Right lung (tissue), 10 donors: ENCODE measurements around the gene AQP6. TPM values are rescaled to one million over a fixed set of nuclear protein-coding genes. Genes with fewer than 3 reads are reported as not detected.

ENCODE experiments used
- DNase-seq, 2 donors: peaks; one replicate each; pipeline ENCODE4 v3.0.0-alpha.2; 2013
- long read RNA-seq, 8 donors: transcript quantifications; one replicate each; lab custom pipeline, GENCODE V29; 2026
- polyA plus RNA-seq, 5 donors: library from polyadenylated mRNA; unstranded; fragments of 120-200 nt; gene quantifications; one replicate each; pipeline versions ENCODE4 v1.2.1 to v1.2.3, GENCODE V29; 2013; ENCODE audit warnings: inconsistent platforms in 1 of 5, low replicate concordance in 1 of 5; ENCODE audit not compliant: insufficient read length in 5 of 5, insufficient read depth in 1 of 5

The AQP6 gene, protein sequence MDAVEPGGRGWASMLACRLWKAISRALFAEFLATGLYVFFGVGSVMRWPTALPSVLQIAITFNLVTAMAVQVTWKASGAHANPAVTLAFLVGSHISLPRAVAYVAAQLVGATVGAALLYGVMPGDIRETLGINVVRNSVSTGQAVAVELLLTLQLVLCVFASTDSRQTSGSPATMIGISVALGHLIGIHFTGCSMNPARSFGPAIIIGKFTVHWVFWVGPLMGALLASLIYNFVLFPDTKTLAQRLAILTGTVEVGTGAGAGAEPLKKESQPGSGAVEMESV
- under 1 TPM; 0.22 to 0.45 (median 0.29) TPM for polyA plus RNA-seq
- long read RNA-seq, donor 1, result 0 reads
- long read RNA-seq, donor 2, result 0 reads
- long read RNA-seq, donor 3, result 0 reads
- long read RNA-seq, donor 4, result 0 reads
- long read RNA-seq, donor 5, result 0 reads
- long read RNA-seq, donor 6, result 0 reads
- long read RNA-seq, donor 7, partial matches to known transcripts, result 5 of 11 reads
- long read RNA-seq, donor 7, other reads (novel, unspliced or antisense), result 6 of 11 reads
- long read RNA-seq, donor 8, result 0 reads

DNA sequence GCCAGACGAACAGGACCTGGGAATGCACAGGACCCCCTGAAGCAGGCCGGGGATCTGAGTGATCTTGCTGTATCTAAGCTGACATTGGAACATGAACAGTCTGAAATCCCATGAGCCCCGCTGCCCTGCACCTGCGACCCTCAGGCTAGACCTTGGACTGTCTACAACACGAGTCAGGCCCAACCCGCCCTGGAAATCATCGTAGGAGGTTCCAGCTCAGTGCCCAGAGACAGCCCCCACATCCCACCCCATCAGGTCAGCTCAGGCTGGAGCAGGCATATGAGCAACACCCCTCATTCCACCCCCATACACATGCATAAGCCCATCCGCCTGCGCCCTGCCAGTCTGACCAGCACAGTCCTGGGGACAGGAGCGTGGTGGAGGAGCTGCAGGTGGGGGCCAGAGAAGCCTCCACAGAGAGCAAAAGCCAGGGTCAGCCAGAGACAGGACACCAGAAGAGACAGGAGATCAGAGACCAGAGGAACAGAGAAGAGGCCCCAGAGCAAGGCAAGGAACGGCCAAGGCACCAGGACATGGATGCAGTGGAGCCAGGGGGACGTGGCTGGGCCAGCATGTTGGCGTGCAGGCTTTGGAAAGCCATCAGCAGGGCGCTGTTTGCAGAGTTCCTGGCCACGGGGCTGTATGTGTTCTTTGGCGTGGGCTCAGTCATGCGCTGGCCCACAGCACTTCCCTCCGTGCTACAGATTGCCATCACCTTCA lies at the start of gene AQP6:
AQP6 (plus strand) TSS at position 307 of the 720 bp plus-strand sequence; CDS start at position 534, 227 bp downstream.
- no peak for DNase-seq

DNA sequence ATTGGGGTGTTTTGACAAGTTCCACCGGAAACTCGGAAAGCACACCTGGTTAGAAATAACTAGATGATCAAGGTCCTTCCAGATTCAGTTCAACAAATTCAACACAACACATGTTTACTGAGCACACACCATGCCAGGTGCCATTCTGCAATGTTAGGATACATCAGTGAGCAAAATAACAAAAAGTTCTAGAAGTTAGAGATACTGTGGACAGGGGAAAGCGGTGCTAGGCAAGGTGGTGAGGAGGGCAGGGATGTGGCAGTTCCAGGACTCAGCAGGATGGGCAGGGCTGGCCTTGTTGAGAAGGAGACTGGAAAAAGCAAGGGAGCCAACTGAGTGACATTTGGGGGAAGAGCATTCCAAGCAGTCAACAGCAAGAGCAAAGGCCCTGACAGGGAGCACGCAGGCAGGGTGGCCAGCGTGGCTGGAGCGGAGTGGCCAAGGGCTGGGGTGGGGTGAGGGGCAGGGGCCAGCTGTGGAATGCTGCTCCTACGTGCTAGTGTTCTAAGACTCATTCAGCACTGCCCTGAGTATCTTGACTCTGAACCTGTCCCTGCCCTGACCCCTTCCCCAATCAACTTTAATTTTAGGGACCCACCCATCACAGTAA lies 49.6 kb upstream of the AQP6 start:
- DNase-seq, result no peak

DNA sequence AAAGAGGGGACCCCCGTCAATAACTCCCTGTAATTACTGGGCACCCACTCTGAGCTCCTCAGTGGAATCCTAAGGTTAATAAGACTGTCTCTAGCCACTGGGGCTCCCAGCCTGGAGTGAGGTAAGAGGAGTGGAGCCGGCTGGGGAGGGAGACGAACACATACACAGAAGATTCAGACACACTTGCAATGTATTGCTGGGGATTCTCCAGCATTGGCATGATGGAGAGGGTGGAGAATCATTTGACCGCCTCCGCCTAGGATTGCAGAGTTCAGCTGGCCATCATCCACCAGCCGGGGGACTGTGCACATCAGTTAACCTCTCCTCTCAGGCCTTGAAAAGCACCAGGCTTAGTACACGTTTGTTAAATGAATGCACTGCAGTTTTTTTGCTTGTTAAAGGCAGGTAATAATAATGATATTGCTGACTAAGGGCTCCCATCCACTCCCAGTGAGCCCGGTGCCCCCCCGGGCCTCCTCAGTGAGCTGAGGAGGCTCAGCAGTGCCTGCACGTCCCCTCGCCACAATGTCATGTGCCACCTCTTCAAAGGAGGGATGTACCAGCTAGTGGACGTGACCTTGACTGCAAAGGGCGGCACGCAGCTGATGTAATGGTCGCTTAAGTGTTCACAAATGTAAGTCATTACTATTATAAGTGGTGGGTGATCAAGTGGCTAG lies 48.7 kb upstream of the AQP6 start:
- no peak for DNase-seq

DNA sequence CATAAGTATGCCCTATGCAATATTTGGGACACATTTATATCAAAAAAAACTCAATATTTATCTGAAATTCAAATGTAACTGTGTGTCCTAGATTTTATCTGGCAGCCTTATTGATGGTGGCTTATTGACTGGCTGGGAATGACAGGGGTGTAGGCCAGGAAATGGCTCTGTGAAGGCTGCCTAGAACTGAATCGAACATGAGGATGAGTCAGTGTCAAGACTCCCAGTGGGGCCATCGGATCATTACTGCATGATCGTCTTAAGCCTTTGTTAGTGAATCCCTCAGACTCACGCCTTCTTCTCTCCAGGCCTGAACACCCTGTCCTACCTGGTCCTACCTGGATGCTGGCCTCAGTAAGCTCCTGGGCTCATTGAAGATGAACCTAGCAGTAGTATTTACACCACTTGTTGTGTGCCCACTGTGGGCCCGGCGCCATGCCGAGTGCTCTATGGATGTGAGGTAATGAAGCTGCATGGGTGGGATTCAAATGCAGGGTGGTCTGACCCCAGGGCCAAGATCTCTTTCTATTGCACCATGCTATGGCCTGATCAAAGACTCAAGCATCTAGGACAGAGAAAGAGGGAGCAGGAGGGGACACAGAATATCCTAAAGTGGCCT lies 48.0 kb upstream of the AQP6 start:
- DNase-seq, result no peak

DNA sequence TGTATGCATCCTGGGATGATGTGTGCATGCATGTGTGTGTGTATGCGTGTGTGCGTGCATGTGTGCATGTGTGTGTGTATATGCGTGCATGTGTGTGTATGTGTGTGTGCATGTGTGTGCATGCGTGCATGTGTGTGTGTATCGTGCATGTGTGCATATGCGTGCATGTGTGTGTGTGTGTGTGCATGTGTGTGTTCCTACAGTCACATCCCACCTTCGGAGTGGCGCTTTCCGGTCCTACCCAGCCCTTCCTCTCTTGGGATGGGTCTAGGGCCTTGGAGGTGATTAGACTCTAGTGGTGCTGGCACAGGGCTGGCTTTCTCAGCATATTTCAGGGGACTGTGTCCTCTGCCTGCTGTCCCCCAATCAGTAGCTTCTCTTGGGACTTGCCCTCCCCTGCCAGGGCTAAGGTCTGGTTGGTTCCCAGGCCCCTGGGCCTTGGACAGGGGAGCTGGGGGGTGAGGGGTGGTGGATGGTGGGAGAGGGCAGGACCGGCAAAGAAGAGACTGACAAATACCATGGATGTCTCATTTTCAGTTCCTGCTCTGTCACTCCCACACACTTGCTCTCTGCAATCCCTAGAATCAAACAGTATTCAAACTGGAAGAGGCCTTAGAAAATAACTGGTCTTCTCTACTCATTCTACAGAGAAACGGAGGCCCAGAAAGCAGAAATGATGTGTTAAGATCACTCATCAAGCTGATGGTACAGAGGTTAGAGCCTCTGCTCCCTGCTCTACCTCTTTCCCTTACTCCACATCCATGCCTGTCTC lies 47.1 kb upstream of the AQP6 start:
- DNase-seq, result no peak

DNA sequence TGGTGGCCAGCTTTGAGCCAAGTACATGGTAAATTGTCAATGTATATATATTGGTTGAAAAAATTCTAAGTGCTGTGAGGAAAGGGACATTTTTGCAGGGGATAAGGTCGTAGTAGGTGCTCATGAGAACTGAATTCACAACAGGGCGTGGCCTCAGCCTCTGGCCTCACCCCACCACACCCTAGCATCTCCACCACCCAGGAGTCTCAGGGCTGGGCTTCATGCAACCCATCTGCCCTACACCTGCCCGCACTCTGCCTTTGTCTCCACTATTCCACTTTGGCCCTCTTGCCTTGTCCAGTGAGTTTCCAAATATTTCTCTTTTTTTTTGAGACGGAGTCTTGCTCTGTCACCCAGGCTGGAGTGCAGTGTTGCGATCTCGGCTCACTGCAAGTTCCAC lies 44.3 kb upstream of the AQP6 start:
- DNase-seq, result no peak

DNA sequence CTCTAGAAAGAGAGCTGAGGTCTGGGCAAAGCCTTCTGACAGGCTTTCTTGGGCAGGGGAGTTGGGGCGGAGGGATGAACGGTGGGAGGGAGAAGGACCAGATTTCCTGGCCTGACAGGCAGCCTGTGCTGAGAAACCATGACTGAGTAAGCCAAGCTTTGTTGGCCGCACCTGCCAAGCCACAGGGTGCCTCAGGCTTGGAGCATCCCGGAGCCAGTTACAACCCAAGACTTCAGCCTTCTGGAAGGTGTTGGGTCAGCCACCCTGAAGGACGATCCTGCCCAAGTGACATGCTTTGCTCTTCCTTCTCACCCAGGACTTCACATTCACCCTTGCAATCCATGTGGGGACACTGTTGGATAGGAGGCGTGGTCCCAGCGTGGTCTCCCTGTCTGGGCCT lies 43.2 kb upstream of the AQP6 start:
- no peak for DNase-seq

DNA sequence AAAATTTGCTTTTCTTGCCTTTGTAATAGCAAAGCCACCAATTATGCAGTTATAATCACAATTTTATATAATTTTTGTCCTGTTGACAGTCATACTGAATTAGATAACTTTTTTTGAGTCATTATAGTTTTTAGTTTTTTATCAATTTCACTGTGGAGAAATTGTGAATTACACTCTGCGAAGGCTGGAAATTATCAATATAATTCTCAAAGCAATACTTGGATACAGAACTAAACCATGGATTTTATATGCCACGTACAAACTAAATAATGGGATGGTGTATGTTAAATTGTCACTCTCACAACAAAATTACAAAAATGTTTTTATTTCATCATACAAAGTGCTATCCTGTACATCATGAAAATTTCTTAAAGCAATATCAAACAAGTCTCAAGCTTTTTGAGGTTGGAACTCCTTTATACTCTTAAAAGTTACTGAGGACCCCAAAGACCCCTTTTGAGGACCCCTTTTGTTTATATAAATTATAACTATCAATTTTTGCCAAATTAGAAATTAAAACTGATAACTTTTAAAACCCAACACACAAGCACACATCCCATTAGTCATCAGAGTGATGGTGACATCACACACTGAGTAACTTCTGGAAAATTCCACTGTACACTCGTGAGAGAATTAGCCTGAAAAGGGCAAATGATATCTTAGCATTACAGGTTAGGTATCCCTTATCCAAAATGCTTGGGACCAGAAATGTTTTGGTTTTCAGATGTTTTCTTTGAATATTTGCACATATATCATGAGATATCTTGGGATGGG lies 42.0 kb upstream of the AQP6 start:
- DNase-seq, result no peak

DNA sequence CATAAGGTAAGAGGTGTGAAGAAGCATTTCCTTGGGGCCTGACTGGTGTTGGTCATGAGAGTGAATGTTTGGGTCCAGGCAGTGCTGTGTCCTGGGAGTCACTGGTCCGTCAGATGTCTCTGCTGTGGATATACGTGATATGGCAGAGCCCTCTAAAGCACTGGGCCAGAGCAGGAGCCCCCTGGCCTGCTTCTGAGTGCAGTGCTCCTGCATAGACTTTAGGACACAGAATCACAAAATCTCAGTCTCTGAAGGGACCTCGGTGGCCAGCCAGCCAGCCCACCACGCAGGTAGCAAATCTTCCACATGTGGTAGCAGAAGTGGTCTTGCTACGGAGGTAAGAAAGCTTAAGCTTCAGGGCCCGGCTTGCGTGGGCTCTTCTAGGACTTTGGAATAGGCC lies 40.7 kb upstream of the AQP6 start:
- DNase-seq, result no peak

DNA sequence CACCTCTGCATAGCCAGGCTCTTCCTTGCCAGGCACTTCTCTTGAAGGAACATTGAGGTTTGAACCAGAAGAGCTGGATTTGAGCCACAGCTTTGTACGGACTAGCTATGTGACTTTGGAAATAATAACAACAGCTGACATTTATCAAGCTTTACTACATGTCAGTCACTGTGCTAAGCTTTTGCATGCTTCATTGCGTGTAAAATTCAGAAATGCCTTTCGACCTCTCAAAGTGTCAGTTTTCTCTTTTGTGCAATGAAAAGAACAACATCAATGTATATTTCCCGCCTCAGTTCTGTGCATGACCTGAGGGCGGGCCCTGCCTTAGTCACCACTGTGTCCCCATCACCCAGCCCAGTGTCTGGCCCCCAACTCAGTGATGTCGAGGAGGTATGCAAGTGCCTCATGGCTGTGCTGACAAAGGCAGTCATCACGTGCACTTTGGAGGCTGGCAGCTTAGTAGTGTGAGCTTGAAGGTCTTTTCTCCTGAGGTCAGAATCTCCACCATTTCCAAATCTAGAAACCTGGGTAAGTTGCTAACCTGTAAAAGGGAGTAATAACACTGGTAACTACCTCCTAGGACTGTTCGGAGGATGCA lies 40.1 kb upstream of the AQP6 start:
- no peak for DNase-seq

DNA sequence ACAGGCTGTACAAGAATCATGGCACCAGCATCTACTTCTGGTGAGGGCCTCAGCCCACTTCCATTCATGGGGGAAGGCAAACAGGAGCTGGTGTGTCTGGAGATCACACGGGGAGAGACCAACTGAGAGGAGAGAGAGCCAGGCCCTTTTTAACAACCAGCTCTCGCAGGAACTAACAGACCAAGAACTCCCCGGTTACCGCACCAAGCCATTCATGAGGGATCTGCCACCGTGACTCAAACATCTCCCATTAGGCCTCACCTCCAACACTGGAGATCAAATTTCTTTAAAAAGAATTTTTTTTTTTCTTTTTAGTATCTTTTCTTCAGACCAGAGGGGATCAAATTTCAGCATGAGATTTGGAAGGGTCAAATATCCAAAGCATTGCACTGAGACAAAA lies 39.0 kb upstream of the AQP6 start:
- DNase-seq, result no peak

DNA sequence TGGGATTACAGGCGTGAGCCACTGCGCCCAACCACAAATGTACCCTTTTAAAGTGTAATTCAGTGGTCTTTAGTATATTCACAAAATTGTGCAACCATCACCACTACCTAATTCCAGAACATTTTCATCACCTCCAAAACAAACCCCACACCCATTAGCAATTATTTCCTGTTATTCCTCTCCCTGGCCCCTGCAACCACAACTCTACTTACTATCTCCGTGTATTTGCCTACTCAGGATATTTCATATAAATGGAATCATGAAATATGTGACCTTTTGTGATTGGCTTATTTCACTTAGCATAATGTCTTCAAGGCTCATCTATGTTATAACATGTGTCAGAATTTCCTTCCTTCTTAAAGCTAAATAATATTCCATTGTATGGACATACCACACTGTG lies 38.2 kb upstream of the AQP6 start:
- no peak for DNase-seq

DNA sequence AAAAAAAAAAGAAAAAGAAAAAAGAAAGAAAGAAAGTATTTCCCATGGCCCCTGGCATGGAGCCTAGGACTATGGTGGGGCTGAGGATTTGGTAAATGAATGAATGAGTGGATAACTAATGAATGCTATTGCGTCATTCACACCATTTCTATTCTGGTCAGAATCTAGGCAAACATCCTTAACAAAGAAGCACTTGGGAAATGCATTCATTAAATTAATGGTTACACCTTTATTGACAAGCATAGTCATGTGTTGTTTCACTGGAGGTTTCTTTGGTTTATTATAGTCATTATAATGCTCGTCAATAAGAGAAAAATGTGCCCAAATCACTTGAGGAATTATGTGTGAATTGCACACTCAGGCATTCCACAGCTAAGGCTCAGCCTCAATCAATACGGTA lies 35.8 kb upstream of the AQP6 start:
- no peak for DNase-seq

DNA sequence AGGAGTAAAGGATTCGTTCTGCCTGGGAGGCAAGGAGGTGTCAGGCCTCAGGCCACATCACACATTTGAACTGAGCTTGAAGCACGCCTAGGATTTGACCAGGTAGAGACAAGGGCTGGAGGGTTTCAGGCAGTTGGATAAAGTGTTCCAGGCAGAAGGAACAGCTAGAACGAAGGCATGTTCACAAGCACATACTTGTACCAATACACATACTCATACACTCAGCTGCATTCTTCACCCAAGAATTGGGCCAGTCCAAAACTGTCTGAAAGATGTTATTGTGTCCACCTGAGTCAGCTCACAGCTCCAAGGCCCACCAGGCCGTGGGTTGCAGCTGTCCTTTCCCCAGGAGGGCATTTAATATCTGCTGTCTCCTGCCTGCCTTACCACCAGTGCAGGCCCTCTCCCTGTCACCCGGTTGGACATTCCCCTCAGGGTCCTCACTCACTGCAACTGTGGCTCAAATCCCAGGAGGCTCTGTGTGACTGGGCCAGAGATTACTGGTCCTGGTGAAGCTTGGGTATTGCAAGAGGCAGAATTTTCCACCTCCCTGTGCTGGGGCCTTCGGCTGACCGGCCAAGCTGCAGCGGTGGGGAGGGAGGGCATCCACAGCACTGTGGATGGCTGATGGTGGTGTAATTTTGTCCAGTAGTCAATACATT lies 35.0 kb upstream of the AQP6 start:
- DNase-seq, result no peak

DNA sequence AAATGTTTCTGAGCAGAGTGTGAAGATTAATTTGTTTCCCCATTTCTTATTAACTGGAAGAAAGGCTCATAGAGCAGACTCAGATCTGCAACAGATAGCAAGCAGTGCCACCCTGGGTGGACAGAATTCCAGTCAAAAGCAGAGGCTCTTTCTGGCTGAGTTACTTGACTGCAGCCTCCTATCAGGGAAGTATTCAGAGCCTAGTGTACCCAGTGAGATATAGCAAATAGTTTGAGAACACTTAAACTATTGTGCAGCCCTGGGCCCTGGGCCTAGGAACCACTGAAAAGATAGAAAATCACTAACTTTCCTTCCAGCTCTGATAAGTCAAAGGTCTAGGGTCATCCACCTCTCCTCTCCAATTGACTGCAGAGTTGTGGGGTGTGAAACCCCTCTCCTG lies 33.4 kb upstream of the AQP6 start:
- DNase-seq, result no peak

DNA sequence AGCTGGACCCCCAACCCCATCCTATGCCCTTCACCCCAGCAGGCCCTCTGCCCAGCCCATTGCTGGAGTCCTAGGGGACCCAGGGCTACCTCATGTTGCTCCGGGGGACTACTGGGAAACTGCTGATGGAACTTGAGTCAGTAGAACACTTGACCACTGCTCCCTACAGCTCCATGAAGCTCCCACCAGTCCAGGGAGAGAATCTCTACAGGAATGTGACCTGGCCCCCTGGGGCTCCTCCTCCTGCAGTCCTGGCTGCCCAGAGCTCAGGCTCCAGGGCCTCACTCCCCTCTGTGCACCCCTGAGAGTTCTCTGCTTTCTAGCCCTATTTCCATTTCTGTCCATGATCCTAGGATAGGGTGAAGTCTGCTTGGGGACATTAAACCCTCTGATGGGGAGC lies 33.0 kb upstream of the AQP6 start:
- no peak for DNase-seq

DNA sequence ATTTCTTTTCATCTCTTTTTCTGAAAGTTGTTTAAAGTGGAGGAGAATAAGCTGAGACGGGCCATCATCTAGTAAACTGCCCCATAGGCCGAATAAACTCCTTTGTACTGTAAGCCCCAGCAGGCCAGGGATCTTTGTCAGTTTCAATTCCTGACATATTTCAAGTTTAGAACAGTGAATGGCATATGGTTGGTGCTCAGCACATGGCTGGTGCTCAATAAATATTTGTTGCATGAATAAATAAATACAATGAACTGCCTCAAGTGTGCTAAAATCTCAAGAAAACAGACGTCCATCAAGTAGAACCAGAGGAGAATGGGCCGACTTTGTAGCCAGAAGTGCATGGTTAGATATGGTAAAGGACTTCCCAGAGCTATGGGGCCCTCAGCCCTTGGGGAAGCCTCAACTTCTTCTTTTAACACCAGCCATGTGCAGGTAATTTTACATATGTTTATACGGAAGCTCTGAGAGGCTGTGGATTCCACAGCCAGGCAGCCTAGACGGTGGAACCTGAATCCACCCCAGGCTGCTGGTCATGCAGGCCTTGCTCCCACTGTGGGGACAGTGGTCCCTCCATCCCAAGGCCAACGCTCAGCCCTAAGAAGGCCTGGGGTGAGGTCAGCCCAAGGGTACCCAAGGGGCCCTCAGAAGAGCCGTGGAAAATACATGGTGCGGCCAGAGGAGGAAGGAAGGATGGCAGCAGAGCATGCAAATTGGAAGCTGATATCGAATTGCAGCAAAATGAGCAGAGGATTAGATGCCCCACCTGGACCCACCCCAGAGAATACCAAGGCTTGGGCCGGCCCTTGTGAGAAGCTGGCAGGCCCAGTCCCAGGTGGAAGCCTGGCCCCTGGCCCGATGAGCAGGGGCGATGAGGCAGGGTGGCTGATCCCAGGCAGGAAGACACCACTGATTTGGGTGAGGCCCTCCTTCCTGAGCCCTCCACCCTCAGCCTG lies 30.9 kb upstream of the AQP6 start:
- no peak for DNase-seq

DNA sequence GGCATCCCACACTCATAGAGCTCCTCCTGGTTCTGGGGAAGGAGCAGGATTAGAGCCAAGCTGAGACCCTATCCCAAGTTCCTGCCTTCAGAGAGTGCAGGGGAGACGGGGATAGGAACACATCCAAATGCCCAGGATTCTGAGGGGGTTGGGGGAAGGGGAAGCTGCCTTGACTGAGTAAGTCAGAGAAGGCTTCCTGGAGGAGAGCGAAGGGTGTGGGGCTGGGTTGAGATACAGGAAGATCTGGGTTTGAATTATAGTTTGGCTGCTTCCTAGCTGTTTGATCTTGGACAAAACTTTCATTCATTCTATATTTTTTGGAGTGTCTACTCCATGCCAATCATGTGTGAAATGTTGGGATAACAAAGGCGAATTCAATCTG lies 30.2 kb upstream of the AQP6 start:
- no peak for DNase-seq
